AG04449 (cell line): Measurements from ENCODE around the gene RAPGEF2.

Experiments used
- CTCF ChIA-PET: fragments of 350-600 bp; formaldehyde crosslinking; extraction: SDS; loops from one replicate; lab custom pipeline; 2021; ENCODE audit warnings: antibody characterized with exemption; lab: Yijun Ruan, JAX
- POLR2A ChIA-PET: fragments of 400-600, 350-600 bp; formaldehyde crosslinking; extraction: SDS; loops from one replicate; lab custom pipeline; 2020; ENCODE audit warnings: antibody characterized with exemption, inconsistent platforms; lab: Yijun Ruan, JAX
- DNase-seq: peaks from one replicate; pipeline ENCODE4 v3.0.0-alpha.2; 2010; ENCODE audit warnings: low read depth, low spot score
- H3K4me3 ChIP-seq: 2 replicates; pipeline ENCODE4 v1.5.1; 2011; ENCODE audit warnings: low read depth, mild to moderate bottlenecking, control low read depth, low read length
- CTCF ChIP-seq: IDR thresholded peaks from one replicate; pipeline ENCODE4 v1.5.1; 2011; ENCODE audit warnings: mild to moderate bottlenecking, moderate library complexity, low read length, control low read depth, inconsistent platforms; ENCODE audit not compliant: insufficient read depth; ENCODE audit errors: missing control alignments

Gene RAPGEF2

GRCh38 chr4:159142681-159143384 lies 40.0 kb downstream of the RAPGEF2 start:
- H3K4me3 ChIP-seq, result no peak overlapping the region
- ChIA-PET CTCF (interaction anchor here (1.4 kb wide), 1 partner anchor 12 kb away, joined by 3 read pairs; no protein-coding TSS in a partner anchor), POLR2A (interaction anchor here (0.6 kb wide), 1 partner anchor 129 kb away, joined by 3 read pairs; no protein-coding TSS in a partner anchor)
- DNase-seq, result no peak
- TF ChIP-seq CTCF, result no peak

- CTCF ChIA-PET, result interaction anchor here (1.4 kb wide), 1 partner anchor 11 kb away, joined by 3 read pairs; no protein-coding TSS in a partner anchor
- POLR2A ChIA-PET, result no interaction called here
These were observed 40.8 kb downstream of the RAPGEF2 start for GRCh38 chr4:159143687-159144086.

GRCh38 chr4:159144112-159144694 lies 41.3 kb downstream of the RAPGEF2 start:
- DNase-seq, result no peak
- CTCF ChIA-PET, result interaction anchor here (1.4 kb wide), 1 partner anchor 10 kb away, joined by 3 read pairs; no protein-coding TSS in a partner anchor
- TF ChIP-seq CTCF, result no peak
- POLR2A ChIA-PET, result no interaction called here
- H3K4me3 ChIP-seq, result no peak overlapping the region

More at GRCh38 chr4:159143687-159144086, 40.8 kb downstream of the RAPGEF2 start:
- TF ChIP-seq CTCF, result no peak
- no peak overlapping the region for H3K4me3 ChIP-seq
- DNase-seq, result no peak

GRCh38 chr4:159145318-159145991 lies 42.6 kb downstream of the RAPGEF2 start:
- no peak for TF ChIP-seq CTCF
- ChIA-PET POLR2A (no interaction called here), CTCF (interaction anchor here (0.7 to 1.5 kb wide), 2 partner anchors 18 to 38 kb away, joined by 3 read pairs; no protein-coding TSS in a partner anchor)
- no peak for DNase-seq
- H3K4me3 ChIP-seq, result no peak overlapping the region

GRCh38 chr4:159145992-159146330 lies 43.1 kb downstream of the RAPGEF2 start:
- TF ChIP-seq CTCF, result no peak
- CTCF ChIA-PET, result interaction anchor here (0.7 to 1.5 kb wide), 3 partner anchors 13 to 39 kb away, joined by 3 read pairs; no protein-coding TSS in a partner anchor

More at GRCh38 chr4:159145992-159146330, 43.1 kb downstream of the RAPGEF2 start:
- no peak for DNase-seq
- POLR2A ChIA-PET, result no interaction called here
- H3K4me3 ChIP-seq, result no peak overlapping the region
